HG03064 (cell line): ENCODE measurements around the gene PKD1L1.
"Not testable (repeated sequence)": the region's sequence is repeated elsewhere in the genome, so short reads cannot be mapped to it uniquely, and the experiment has no call there.

Experiments used
- ATAC-seq: cut with Tn5 transposase; IDR thresholded peaks from one replicate; pipeline ENCODE4 v1.9.1; 2021; ENCODE audit warnings: low read depth; ENCODE audit not compliant: unreplicated experiment

PKD1L1 gene

GRCh38 chr7:47948141-47948790, at the start of gene PKD1L1:
Gene PKD1L1 (minus strand): TSS chr7:47948466. CDS start chr7:47948440, 26 bp downstream.
- no peak for ATAC-seq

GRCh38 chr7:47992446-47992845, 44.2 kb upstream of the PKD1L1 start:
- no peak for ATAC-seq

- peak; percentile 99 for ATAC-seq
These were observed 43.6 kb upstream of the PKD1L1 start for GRCh38 chr7:47991741-47992311.

GRCh38 chr7:47991270-47991669, 43.0 kb upstream of the PKD1L1 start:
- ATAC-seq = no peak

GRCh38 chr7:47990592-47990991, 42.3 kb upstream of the PKD1L1 start:
- no peak for ATAC-seq

- ATAC-seq = not testable (repeated sequence)
These were observed 41.5 kb upstream of the PKD1L1 start for GRCh38 chr7:47989607-47990400.

- ATAC-seq = no peak
These were observed 40.5 kb upstream of the PKD1L1 start for GRCh38 chr7:47988496-47989386.

- ATAC-seq = no peak
These were observed 34.3 kb upstream of the PKD1L1 start for GRCh38 chr7:47982610-47983009.

GRCh38 chr7:47980648-47981047, 32.4 kb upstream of the PKD1L1 start:
- not testable (repeated sequence) for ATAC-seq

GRCh38 chr7:47979832-47980181, 31.5 kb upstream of the PKD1L1 start:
- ATAC-seq = no peak

- peak; percentile 99 for ATAC-seq
These were observed 31.0 kb upstream of the PKD1L1 start, which contains the start of gene HUS1 for GRCh38 chr7:47979145-47979831. Gene HUS1 (minus strand): TSS chr7:47979615. CDS start chr7:47979519, 96 bp downstream.

- no peak for ATAC-seq
These were observed 30.5 kb upstream of the PKD1L1 start for GRCh38 chr7:47978790-47979144.

- ATAC-seq = no peak
These were observed 25.5 kb upstream of the PKD1L1 start for GRCh38 chr7:47973739-47974138.

GRCh38 chr7:47970761-47971160, 22.5 kb upstream of the PKD1L1 start:
- no peak for ATAC-seq

GRCh38 chr7:47968847-47969774, 20.8 kb upstream of the PKD1L1 start:
- no peak for ATAC-seq

- ATAC-seq = no peak
These were observed 19.4 kb upstream of the PKD1L1 start for GRCh38 chr7:47967708-47968107.

GRCh38 chr7:47967123-47967522, 18.9 kb upstream of the PKD1L1 start:
- no peak for ATAC-seq

- no peak for ATAC-seq
These were observed 17.2 kb upstream of the PKD1L1 start for GRCh38 chr7:47965456-47965855.

- no peak for ATAC-seq
These were observed 14.0 kb upstream of the PKD1L1 start for GRCh38 chr7:47962262-47962661.
